Neural progenitor cell (in vitro differentiated cells): Measurements from ENCODE around the gene AHI1.

ENCODE experiments used
- CTCF ChIP-seq: fragments of 200-600 bp; sonication (generic); IDR thresholded peaks from 2 replicates; pipeline ENCODE4 v1.5.1; 2017; ENCODE audit warnings: antibody characterized with exemption, mild to moderate bottlenecking
- EZH2 ChIP-seq: fragments of 200-600 bp; sonication (generic); IDR thresholded peaks from 2 replicates; pipeline ENCODE4 v1.6.1; 2017; ENCODE audit warnings: antibody characterized with exemption, mild to moderate bottlenecking, moderate library complexity

DNA sequence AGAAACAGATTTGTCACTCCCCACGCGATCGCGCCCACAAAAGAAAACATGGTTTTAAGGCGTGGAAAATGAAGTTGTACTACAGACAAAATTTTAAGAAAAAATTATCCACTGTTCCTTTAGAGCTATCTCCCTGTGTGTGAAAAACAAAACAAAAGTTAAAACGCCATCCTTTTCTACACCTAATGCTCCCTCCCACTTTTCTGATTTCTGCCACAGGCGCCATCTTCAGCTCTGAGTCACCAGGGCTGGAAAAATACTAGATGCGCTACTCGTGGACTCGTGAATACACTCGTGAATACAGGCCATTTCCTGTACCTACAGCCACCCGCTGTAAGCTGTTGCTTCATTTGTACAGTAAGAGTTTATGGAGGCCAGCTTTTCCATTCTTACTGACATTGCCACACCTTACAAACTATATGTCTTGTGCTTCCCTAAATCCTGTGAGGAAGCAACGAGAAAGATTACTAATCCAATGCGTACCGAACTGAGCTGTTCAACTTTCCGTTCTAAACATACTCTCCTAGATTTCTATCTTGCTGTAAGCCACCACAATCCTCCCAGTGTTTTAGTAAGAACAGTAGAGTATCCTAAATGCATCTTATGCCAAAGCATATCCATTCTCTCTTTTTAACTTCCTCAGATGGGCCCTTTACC, 773 bp upstream of the AHI1 start:
- no peak for TF ChIP-seq CTCF
- peak; percentile 20 for TF ChIP-seq EZH2
